Measurements from ENCODE around the gene TCFL5. TPM values are rescaled to one million over a fixed set of nuclear protein-coding genes. Genes with fewer than 3 reads are reported as not detected.

The TCFL5 gene
- total RNA-seq, 3 donors from 2014 or later: 4.3 to 13.3 (median 6.6) TPM

GRCh38 chr20:62791301-62792181 is 70.1 kb downstream of the TCFL5 start:
- DNase-seq (peak in 2 of 3 donors; percentile 83 to 85), ATAC-seq (peak; percentile 31)
- no peaks in the 10 kb centered on the region for H3K36me3 ChIP-seq (ENCODE audit: low read depth)
- peaks cover 12% of the 10 kb centered on the region for H3K4me1 ChIP-seq (ENCODE audit: low read depth)
- no peaks in the 10 kb centered on the region for H3K9me3 ChIP-seq
- H3K4me3 ChIP-seq: no peak overlapping the region
- intact Hi-C loops (cut with DNase I, micrococcal nuclease): loop anchor here in 1 of 2 donors (5.0 kb wide), 1 partner anchor 124 kb away; no protein-coding TSS in a partner anchor
- peak; percentile 85 for TF ChIP-seq CTCF (IDR thresholded peaks at IDR 0.05)

Other genes with a start within 250 kb of the TCFL5 start
- gene SLCO4A1, start 219.3 kb downstream of the TCFL5 start, total RNA-seq: 10 to 100 TPM; 13.3 to 18.5 (median 15.0) TPM
- 10 to 100 TPM in 1 of 3 donors, under 1 TPM in 1, not detected in 1; 0.31 to 22.1 TPM for gene NTSR1, start 153.0 kb downstream of the TCFL5 start, total RNA-seq
- 10 to 100 TPM in 1 of 3 donors, 1 to 10 TPM in 2; 7.1 to 11.0 (median 8.3) TPM for gene MRGBP, start 65.3 kb downstream of the TCFL5 start, total RNA-seq
- gene OGFR, start 57.0 kb downstream of the TCFL5 start, total RNA-seq: 10 to 100 TPM; 39.3 to 63.1 (median 48.5) TPM
- gene COL9A3, start 44.8 kb downstream of the TCFL5 start, total RNA-seq: 10 to 100 TPM in 1 of 3 donors, 1 to 10 TPM in 1, under 1 TPM in 1; 0.70 to 12.4 (median 2.3) TPM
- gene DIDO1, start 64.7 kb upstream of the TCFL5 start, total RNA-seq: 10 to 100 TPM; 53.4 to 72.5 (median 67.4) TPM
- gene GID8, start 76.3 kb upstream of the TCFL5 start, total RNA-seq: 10 to 100 TPM; 32.6 to 37.1 (median 34.2) TPM
- gene SLC17A9, start 90.9 kb upstream of the TCFL5 start, total RNA-seq: 10 to 100 TPM in 1 of 3 donors, 1 to 10 TPM in 2; 4.8 to 22.2 (median 6.4) TPM
- gene BHLHE23, start 145.1 kb upstream of the TCFL5 start, total RNA-seq: not detected